MM.1S (cell line): ENCODE data around the gene TMEM156.
"Not testable (repeated sequence)": the region's sequence is repeated elsewhere in the genome, so short reads cannot be mapped to it uniquely, and the experiment has no call there.

ENCODE experiments used
- DNase-seq: peaks from one replicate; pipeline ENCODE4 v3.0.0-alpha.2; 2015
- H2AFZ ChIP-seq: fragments of 300-600 bp; sonication (generic); 2 replicates; pipeline ENCODE4 v1.6.0; 2016; ENCODE audit warnings: antibody characterized with exemption, low read length
- H3F3A ChIP-seq: fragments of 300-600 bp; sonication (generic); 2 replicates; pipeline ENCODE4 v1.6.1; 2016; ENCODE audit warnings: mild to moderate bottlenecking, antibody characterized with exemption, low read length, moderate library complexity, mixed read lengths; ENCODE audit not compliant: insufficient read depth
- H3K27ac ChIP-seq: fragments of 300-600 bp; sonication (generic); 2 replicates; pipeline ENCODE4 v1.5.1; 2016; ENCODE audit warnings: mild to moderate bottlenecking, low read length
- H3K27me3 ChIP-seq: fragments of 300-600 bp; sonication (generic); replicated peaks from 2 replicates; pipeline ENCODE4 v1.6.0; 2016; ENCODE audit warnings: low read length; ENCODE audit not compliant: insufficient read depth
- H3K36me3 ChIP-seq: fragments of 300-600 bp; sonication (generic); replicated peaks from 2 replicates; pipeline ENCODE4 v1.6.1; 2016; ENCODE audit warnings: mild to moderate bottlenecking, low read length, mixed read lengths; ENCODE audit not compliant: insufficient read depth
- H3K4me1 ChIP-seq: fragments of 300-600 bp; sonication (generic); 2 replicates; pipeline ENCODE4 v1.6.1; 2016; ENCODE audit warnings: low read length, mixed read lengths
- H3K4me2 ChIP-seq: fragments of 300-600 bp; sonication (generic); 2 replicates; pipeline ENCODE4 v1.6.0; 2016; ENCODE audit warnings: low read depth, low read length
- H3K4me3 ChIP-seq: fragments of 300-600 bp; sonication (generic); 2 replicates; pipeline ENCODE4 v1.5.1; 2016; ENCODE audit warnings: low read length, mixed read lengths
- H3K79me2 ChIP-seq: fragments of 300-600 bp; sonication (generic); 2 replicates; pipeline ENCODE4 v1.6.1; 2016; ENCODE audit warnings: mixed run types, low read length, mixed read lengths
- H3K9ac ChIP-seq: fragments of 300-600 bp; sonication (generic); 2 replicates; pipeline ENCODE4 v1.6.1; 2016; ENCODE audit warnings: low read length, mixed read lengths
- H3K9me2 ChIP-seq: fragments of 300-600 bp; sonication (generic); replicated peaks from 2 replicates; pipeline ENCODE4 v1.6.1; 2016; ENCODE audit warnings: mild to moderate bottlenecking, low read length, mixed read lengths; ENCODE audit not compliant: insufficient read depth
- H3K9me3 ChIP-seq: fragments of 300-600 bp; sonication (generic); replicated peaks from 2 replicates; pipeline ENCODE4 v1.6.1; 2016; ENCODE audit warnings: mild to moderate bottlenecking, low read length, mixed read lengths; ENCODE audit not compliant: insufficient read depth
- H4K20me1 ChIP-seq: fragments of 300-600 bp; sonication (generic); 2 replicates; pipeline ENCODE4 v1.6.1; 2016; ENCODE audit warnings: mild to moderate bottlenecking, low read length, moderate library complexity, mixed read lengths; ENCODE audit not compliant: insufficient read depth
- EZH2 ChIP-seq: fragments of 300-600 bp; sonication (generic); optimal IDR thresholded peaks from 2 replicates; pipeline ENCODE3; 2017; ENCODE audit warnings: low read depth, mild to moderate bottlenecking, antibody characterized with exemption, low read length, mixed read lengths
- EZH2phosphoT487 ChIP-seq: fragments of 300-600 bp; sonication (generic); IDR thresholded peaks from 2 replicates; pipeline ENCODE4 v1.6.1; 2018; ENCODE audit warnings: antibody characterized with exemption, low read length
- TF ChIP-seq, protein P1 (sequence below): fragments of 300-600 bp; sonication (generic); IDR thresholded peaks from 2 replicates; pipeline ENCODE4 v1.5.1; 2016; ENCODE audit warnings: antibody characterized with exemption, low read length, mixed read lengths

Gene TMEM156

GRCh38 chr4:38989487-38989886, 42.7 kb downstream of the TMEM156 start:
- Histone ChIP-seq H3K4me1 (peaks cover 40% of the 10 kb centered on the region), H3K79me2 (no peaks in the 10 kb centered on the region), H3K27ac (no peak overlapping the region), H3K36me3 (no peaks in the 10 kb centered on the region), H2AFZ (no peak overlapping the region), H3K9me2 (no peaks in the 10 kb centered on the region), H3K27me3 (no peaks in the 10 kb centered on the region), H4K20me1 (no peaks in the 10 kb centered on the region), H3F3A (peaks cover 28% of the 10 kb centered on the region), H3K4me3 (no peak overlapping the region), H3K9ac (no peak overlapping the region), H3K9me3 (no peaks in the 10 kb centered on the region), H3K4me2 (no peak overlapping the region)
- DNase-seq, result no peak
- TF ChIP-seq, protein P1, sequence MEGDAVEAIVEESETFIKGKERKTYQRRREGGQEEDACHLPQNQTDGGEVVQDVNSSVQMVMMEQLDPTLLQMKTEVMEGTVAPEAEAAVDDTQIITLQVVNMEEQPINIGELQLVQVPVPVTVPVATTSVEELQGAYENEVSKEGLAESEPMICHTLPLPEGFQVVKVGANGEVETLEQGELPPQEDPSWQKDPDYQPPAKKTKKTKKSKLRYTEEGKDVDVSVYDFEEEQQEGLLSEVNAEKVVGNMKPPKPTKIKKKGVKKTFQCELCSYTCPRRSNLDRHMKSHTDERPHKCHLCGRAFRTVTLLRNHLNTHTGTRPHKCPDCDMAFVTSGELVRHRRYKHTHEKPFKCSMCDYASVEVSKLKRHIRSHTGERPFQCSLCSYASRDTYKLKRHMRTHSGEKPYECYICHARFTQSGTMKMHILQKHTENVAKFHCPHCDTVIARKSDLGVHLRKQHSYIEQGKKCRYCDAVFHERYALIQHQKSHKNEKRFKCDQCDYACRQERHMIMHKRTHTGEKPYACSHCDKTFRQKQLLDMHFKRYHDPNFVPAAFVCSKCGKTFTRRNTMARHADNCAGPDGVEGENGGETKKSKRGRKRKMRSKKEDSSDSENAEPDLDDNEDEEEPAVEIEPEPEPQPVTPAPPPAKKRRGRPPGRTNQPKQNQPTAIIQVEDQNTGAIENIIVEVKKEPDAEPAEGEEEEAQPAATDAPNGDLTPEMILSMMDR, result no peak
- no peak for TF ChIP-seq EZH2
- TF ChIP-seq EZH2phosphoT487, result no peak

DNA sequence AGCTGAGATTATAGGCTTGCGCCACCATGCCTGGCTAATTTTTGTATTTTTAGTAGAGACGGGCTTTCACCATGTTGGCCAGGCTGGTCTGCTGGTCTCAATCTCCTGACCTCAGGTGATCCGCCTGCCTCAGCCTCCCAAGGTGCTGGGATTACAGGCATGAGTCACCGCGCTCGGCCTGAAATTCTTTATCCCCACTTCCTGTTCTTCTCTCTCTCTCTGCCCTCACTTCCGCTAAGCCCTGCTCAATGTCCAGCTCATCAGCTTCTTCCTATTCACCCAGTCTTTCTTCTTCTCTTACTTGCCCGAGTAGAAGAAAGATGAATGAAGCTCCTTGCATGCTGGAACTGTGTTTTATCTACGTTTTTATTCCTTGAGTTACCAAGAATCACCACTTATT, 43.9 kb downstream of the TMEM156 start:
- H3K4me2 ChIP-seq, H3K36me3 ChIP-seq, H3K9me3 ChIP-seq, H2AFZ ChIP-seq, H3K27me3 ChIP-seq, H3K79me2 ChIP-seq, H3K9ac ChIP-seq, H4K20me1 ChIP-seq, H3K27ac ChIP-seq, DNase-seq, H3K4me3 ChIP-seq, H3K9me2 ChIP-seq: not testable (repeated sequence)
- Histone ChIP-seq H3K4me1 (peaks cover 33% of the 10 kb centered on the region), H3F3A (peaks cover 28% of the 10 kb centered on the region)

DNA sequence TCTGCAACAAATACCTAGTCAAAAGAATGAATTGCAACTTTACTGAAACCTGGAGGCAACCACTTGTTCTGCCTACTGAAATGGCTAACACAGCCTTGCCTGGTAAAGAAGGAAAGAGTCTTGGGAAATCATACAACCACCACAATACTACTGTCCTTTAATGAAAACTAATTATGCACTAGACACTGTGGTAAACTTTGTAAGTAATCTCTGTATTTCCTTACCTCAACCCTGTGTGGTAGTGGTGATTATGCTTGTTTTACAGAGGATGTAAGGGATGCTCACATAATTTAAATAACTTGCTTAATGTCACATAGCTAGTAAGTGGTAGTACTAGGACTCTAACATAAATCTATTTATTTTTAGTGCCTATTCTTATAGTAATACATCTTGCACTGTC, 44.7 kb downstream of the TMEM156 start:
- Histone ChIP-seq H3K4me1 (peaks cover 33% of the 10 kb centered on the region), H3K9me3 (no peaks in the 10 kb centered on the region), H3K9ac (0 out of 2 replicates have a peak overlapping the region, but pooled peaks have one; percentile 3), H3K27ac (peak overlapping the region; percentile 78), H3F3A (peaks cover 28% of the 10 kb centered on the region), H3K36me3 (no peaks in the 10 kb centered on the region), H2AFZ (peak overlapping the region; percentile 24; the same call in 1 of the 2 replicates), H4K20me1 (no peaks in the 10 kb centered on the region), H3K9me2 (no peaks in the 10 kb centered on the region), H3K4me2 (peak overlapping the region; percentile 31), H3K79me2 (no peaks in the 10 kb centered on the region), H3K4me3 (peak overlapping the region; percentile 7; the same call in 1 of the 2 replicates), H3K27me3 (no peaks in the 10 kb centered on the region)
- DNase-seq, result no peak
- no peak for TF ChIP-seq EZH2phosphoT487
- TF ChIP-seq, protein P1, result no peak
- no peak for TF ChIP-seq EZH2

- H3K4me3 ChIP-seq, result peak overlapping the region; percentile 45
- DNase-seq, result peak; percentile 48
- H4K20me1 ChIP-seq, result no peaks in the 10 kb centered on the region
- no peaks in the 10 kb centered on the region for H3K9me2 ChIP-seq
- H3F3A ChIP-seq, result peaks cover 26% of the 10 kb centered on the region
- H2AFZ ChIP-seq, result peak overlapping the region; percentile 69
- peaks cover 41% of the 10 kb centered on the region for H3K4me1 ChIP-seq
- no peaks in the 10 kb centered on the region for H3K9me3 ChIP-seq
- H3K27ac ChIP-seq, result peak overlapping the region; percentile 78
- no peaks in the 10 kb centered on the region for H3K79me2 ChIP-seq
- peak overlapping the region; percentile 76 for H3K4me2 ChIP-seq
- TF ChIP-seq EZH2phosphoT487 (no peak), EZH2 (no peak)
- TF ChIP-seq, protein P1, result no peak
- no peaks in the 10 kb centered on the region for H3K27me3 ChIP-seq
- H3K9ac ChIP-seq, result peak overlapping the region; percentile 59
- no peaks in the 10 kb centered on the region for H3K36me3 ChIP-seq
Observed at GRCh38 chr4:38985410-38986100, 46.7 kb downstream of the TMEM156 start.
